ENCODE data around the gene PAMR1.

The PAMR1 gene

DNA sequence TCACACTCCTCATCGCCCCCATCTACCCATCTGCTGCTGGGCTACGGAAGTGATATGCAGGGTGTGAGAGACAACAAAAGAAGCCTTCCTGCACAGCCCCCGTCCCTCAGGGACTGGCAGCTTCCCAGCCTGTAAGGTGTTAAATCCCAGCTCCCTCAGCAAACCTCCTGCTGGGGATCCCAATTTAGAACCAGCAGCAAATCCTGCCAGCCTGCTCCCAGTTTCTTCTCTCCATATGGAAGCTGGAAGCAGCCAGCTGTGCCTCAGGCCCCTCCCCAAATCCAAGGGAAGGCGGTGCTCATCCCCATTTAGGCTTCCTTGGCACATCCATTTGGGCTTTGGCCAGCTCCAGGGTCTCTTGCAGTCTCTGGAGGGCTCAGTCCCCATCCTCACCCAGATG lies 47.5 kb downstream of the PAMR1 start:
- Histone ChIP-seq H3K27me3 (ENCODE audit: control insufficient read depth in 3 of 3, insufficient read depth in 3 of 3, low read depth in 1 of 3, low read length in 3 of 3) (peaks cover 0 to 11% (median 0%) of the 10 kb centered on the region in 3 experiments), H2BK120ac (ENCODE audit: low read depth, low read length) (no peak overlapping the region), H3K14ac (ENCODE audit: low read length) (no peak overlapping the region), H3K18ac (ENCODE audit: low read length) (no peak overlapping the region), H3K4me3 (ENCODE audit: low read length in 2 of 2) (no peak overlapping the region), H2BK5ac (ENCODE audit: low read length) (no peak overlapping the region), H3K23ac (ENCODE audit: low read depth, low read length, poor library complexity) (no peak overlapping the region), H3K27ac (replicated peaks; ENCODE audit: low read length) (no peak overlapping the region), H3K9ac (ENCODE audit: low read depth, low read length, poor library complexity) (no peak overlapping the region), H2BK15ac (ENCODE audit: low read length) (no peak overlapping the region), H4K91ac (ENCODE audit: low read depth, low read length, poor library complexity) (no peak overlapping the region), H3K4me1 (ENCODE audit: control insufficient read depth in 2 of 2, insufficient read depth in 1 of 2, low read depth in 1 of 2, low read length in 2 of 2) (peaks cover 0 to 10% of the 10 kb centered on the region in 2 donors), H3K79me1 (ENCODE audit: low read depth, low read length) (no peaks in the 10 kb centered on the region), H2AK5ac (ENCODE audit: low read depth, low read length) (no peak overlapping the region), H4K8ac (ENCODE audit: low read depth, low read length) (no peak overlapping the region), H3K4ac (ENCODE audit: low read length) (no peak overlapping the region), H3K9me3 (replicated peaks in 1 of 2; ENCODE audit: control insufficient read depth in 2 of 2, insufficient read depth in 1 of 2, low read depth in 1 of 2, low read length in 2 of 2) (peaks cover under 1 to 2% of the 10 kb centered on the region in 2 donors), H3K36me3 (replicated peaks in 1 of 2; ENCODE audit: control insufficient read depth in 2 of 2, insufficient read depth in 2 of 2, low read length in 2 of 2) (peaks cover 0 to 3% of the 10 kb centered on the region in 2 donors), H2BK12ac (ENCODE audit: low read length) (no peak overlapping the region), H3K4me2 (ENCODE audit: insufficient read depth, low read length, poor library complexity, severe bottlenecking) (no peak overlapping the region), H2AFZ (ENCODE audit: low read length) (peak overlapping the region; percentile 31)
- no peak for DNase-seq (ENCODE audit: low spot score)
- no CpG with 5 or more reads among the region's 4 CpGs for WGBS, 2 donors (ENCODE audit: extremely low coverage in 2 of 2, insufficient read length in 2 of 2, insufficient replicate concordance in 1 of 2)

DNA sequence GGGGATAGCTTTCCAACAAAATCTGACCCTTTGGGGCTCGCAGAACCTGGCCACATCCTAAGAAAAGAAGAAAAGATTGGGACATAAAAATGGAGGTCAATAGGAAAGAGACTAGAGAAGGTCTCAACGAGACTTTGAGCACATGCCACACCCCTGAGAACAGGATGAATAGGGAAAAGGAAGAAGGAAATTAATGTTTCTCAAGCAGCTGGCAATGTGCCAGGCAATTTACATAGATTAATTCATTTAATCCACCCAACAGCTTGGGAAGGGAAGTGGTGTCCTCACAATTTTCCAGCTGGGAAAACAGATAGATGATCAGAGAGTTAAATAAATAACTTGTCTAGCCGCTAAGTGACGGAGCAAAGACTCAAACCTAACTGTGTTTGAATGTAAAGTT lies 50.7 kb downstream of the PAMR1 start:
- Histone ChIP-seq H2AFZ (ENCODE audit: low read length) (no peak overlapping the region), H4K8ac (ENCODE audit: low read depth, low read length) (no peak overlapping the region), H3K18ac (ENCODE audit: low read length) (no peak overlapping the region), H3K27me3 (ENCODE audit: control insufficient read depth in 3 of 3, insufficient read depth in 3 of 3, low read depth in 1 of 3, low read length in 3 of 3) (peaks cover 0 to 26% (median 0%) of the 10 kb centered on the region in 3 experiments), H2BK5ac (ENCODE audit: low read length) (no peak overlapping the region), H3K4me2 (ENCODE audit: insufficient read depth, low read length, poor library complexity, severe bottlenecking) (no peak overlapping the region), H3K4me3 (ENCODE audit: low read length in 2 of 2) (no peak overlapping the region), H2AK5ac (ENCODE audit: low read depth, low read length) (no peak overlapping the region), H4K91ac (ENCODE audit: low read depth, low read length, poor library complexity) (no peak overlapping the region), H3K4me1 (ENCODE audit: control insufficient read depth in 2 of 2, insufficient read depth in 1 of 2, low read depth in 1 of 2, low read length in 2 of 2) (peaks cover 0 to 10% of the 10 kb centered on the region in 2 donors), H3K9me3 (replicated peaks in 1 of 2; ENCODE audit: control insufficient read depth in 2 of 2, insufficient read depth in 1 of 2, low read depth in 1 of 2, low read length in 2 of 2) (no peaks in the 10 kb centered on the region), H2BK12ac (ENCODE audit: low read length) (no peak overlapping the region), H2BK15ac (ENCODE audit: low read length) (no peak overlapping the region), H3K36me3 (replicated peaks in 1 of 2; ENCODE audit: control insufficient read depth in 2 of 2, insufficient read depth in 2 of 2, low read length in 2 of 2) (peaks cover 0 to 14% of the 10 kb centered on the region in 2 donors), H3K79me1 (ENCODE audit: low read depth, low read length) (no peaks in the 10 kb centered on the region), H3K4ac (ENCODE audit: low read length) (no peak overlapping the region), H3K9ac (ENCODE audit: low read depth, low read length, poor library complexity) (no peak overlapping the region), H3K23ac (ENCODE audit: low read depth, low read length, poor library complexity) (no peak overlapping the region), H2BK120ac (ENCODE audit: low read depth, low read length) (no peak overlapping the region), H3K27ac (replicated peaks; ENCODE audit: low read length) (no peak overlapping the region), H3K14ac (ENCODE audit: low read length) (no peak overlapping the region)
- no CpG with 5 or more reads among the region's 4 CpGs for WGBS, 2 donors (ENCODE audit: extremely low coverage in 2 of 2, insufficient read length in 2 of 2, insufficient replicate concordance in 1 of 2)
- DNase-seq (ENCODE audit: low spot score) = no peak

DNA sequence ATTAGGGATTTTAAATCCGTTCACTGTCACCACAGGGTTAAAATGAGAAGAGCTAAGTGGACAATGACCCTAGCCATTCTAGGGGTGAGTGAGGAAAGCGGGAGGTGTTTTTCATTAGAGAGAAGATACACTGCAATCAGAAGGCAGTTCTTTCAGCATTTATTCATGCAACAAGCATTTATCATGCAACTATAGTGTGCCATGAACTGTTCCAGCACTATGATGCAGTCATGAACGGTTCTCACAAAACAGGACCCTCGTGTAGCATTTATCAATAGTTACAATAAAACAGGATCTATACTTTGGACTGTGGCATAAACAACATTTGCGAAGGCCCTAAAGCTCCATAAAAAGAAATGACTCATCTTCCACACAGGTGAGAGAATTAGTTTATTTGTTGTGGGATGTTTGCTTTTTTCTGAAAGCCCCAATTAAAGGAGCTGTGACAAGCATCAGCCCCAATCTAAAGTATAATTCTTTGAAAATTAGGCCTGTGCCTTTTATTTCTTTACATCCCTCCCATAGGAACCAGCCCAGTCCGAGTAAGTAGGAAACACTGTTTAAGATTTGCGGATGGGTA lies 51.5 kb downstream of the PAMR1 start:
- H3K36me3 ChIP-seq (replicated peaks in 1 of 2; ENCODE audit: control insufficient read depth in 2 of 2, insufficient read depth in 2 of 2, low read length in 2 of 2) = peaks cover 0 to 19% of the 10 kb centered on the region in 2 donors
- H3K9me3 ChIP-seq (replicated peaks in 1 of 2; ENCODE audit: control insufficient read depth in 2 of 2, insufficient read depth in 1 of 2, low read depth in 1 of 2, low read length in 2 of 2) = no peaks in the 10 kb centered on the region

DNA sequence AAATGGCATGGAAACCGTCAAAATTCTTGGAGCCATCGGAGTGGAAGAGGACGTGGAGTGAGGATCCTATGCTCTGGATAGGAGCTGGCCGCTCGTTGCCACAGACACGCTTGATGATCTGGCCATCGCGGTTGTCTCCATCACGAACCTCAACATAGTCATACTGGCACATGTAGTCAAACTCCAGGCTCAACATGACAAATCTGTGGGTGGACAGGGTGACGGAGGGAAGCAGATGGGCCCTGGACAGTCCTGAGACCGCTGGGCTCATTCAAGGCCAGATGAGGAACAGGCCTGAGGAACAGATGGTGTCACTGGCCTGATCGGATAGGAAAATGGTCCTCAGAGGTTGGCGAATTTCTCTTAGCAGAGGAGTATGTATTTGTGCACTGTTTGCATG lies 54.8 kb downstream of the PAMR1 start:
- no peak overlapping the region for H3K4me3 ChIP-seq (ENCODE audit: low read length in 2 of 2)
- H3K27ac ChIP-seq (replicated peaks; ENCODE audit: low read length) = no peak overlapping the region
- no CpG with 5 or more reads among the region's 13 CpGs for WGBS, 2 donors (ENCODE audit: extremely low coverage in 2 of 2, insufficient read length in 2 of 2, insufficient replicate concordance in 1 of 2)
- no peak overlapping the region for H3K9ac ChIP-seq (ENCODE audit: low read depth, low read length, poor library complexity)
- H3K27me3 ChIP-seq (ENCODE audit: control insufficient read depth in 3 of 3, insufficient read depth in 3 of 3, low read depth in 1 of 3, low read length in 3 of 3) = peaks cover 0 to 35% (median 0%) of the 10 kb centered on the region in 3 experiments
- no peaks in the 10 kb centered on the region for H3K79me1 ChIP-seq (ENCODE audit: low read depth, low read length)
- H2BK12ac ChIP-seq (ENCODE audit: low read length) = no peak overlapping the region
- DNase-seq (ENCODE audit: low spot score) = no peak
- peaks cover 0 to 25% of the 10 kb centered on the region in 2 donors for H3K36me3 ChIP-seq (replicated peaks in 1 of 2; ENCODE audit: control insufficient read depth in 2 of 2, insufficient read depth in 2 of 2, low read length in 2 of 2)
- H2BK5ac ChIP-seq (ENCODE audit: low read length) = no peak overlapping the region
- no peak overlapping the region for H3K18ac ChIP-seq (ENCODE audit: low read length)
- no peak overlapping the region for H3K4me2 ChIP-seq (ENCODE audit: insufficient read depth, low read length, poor library complexity, severe bottlenecking)
- no peaks in the 10 kb centered on the region for H3K4me1 ChIP-seq (ENCODE audit: control insufficient read depth in 2 of 2, insufficient read depth in 1 of 2, low read depth in 1 of 2, low read length in 2 of 2)
- no peak overlapping the region for H3K14ac ChIP-seq (ENCODE audit: low read length)
- H3K23ac ChIP-seq (ENCODE audit: low read depth, low read length, poor library complexity) = no peak overlapping the region
- H2AK5ac ChIP-seq (ENCODE audit: low read depth, low read length) = no peak overlapping the region
- H3K9me3 ChIP-seq (replicated peaks in 1 of 2; ENCODE audit: control insufficient read depth in 2 of 2, insufficient read depth in 1 of 2, low read depth in 1 of 2, low read length in 2 of 2) = no peaks in the 10 kb centered on the region
- no peak overlapping the region for H2AFZ ChIP-seq (ENCODE audit: low read length)
- no peak overlapping the region for H2BK120ac ChIP-seq (ENCODE audit: low read depth, low read length)
- H2BK15ac ChIP-seq (ENCODE audit: low read length) = no peak overlapping the region
- H4K91ac ChIP-seq (ENCODE audit: low read depth, low read length, poor library complexity) = no peak overlapping the region
- H3K4ac ChIP-seq (ENCODE audit: low read length) = no peak overlapping the region
- no peak overlapping the region for H4K8ac ChIP-seq (ENCODE audit: low read depth, low read length)

More for the DNA sequence above, 51.5 kb downstream of the PAMR1 start:
- H2AK5ac ChIP-seq (ENCODE audit: low read depth, low read length) = no peak overlapping the region
- no peak overlapping the region for H2BK15ac ChIP-seq (ENCODE audit: low read length)
- H3K23ac ChIP-seq (ENCODE audit: low read depth, low read length, poor library complexity) = no peak overlapping the region
- H4K91ac ChIP-seq (ENCODE audit: low read depth, low read length, poor library complexity) = no peak overlapping the region
- H3K9ac ChIP-seq (ENCODE audit: low read depth, low read length, poor library complexity) = no peak overlapping the region
- H3K18ac ChIP-seq (ENCODE audit: low read length) = no peak overlapping the region
- WGBS, 2 donors (ENCODE audit: extremely low coverage in 2 of 2, insufficient read length in 2 of 2, insufficient replicate concordance in 1 of 2) = no CpG with 5 or more reads among the region's 7 CpGs
- H3K4me1 ChIP-seq (ENCODE audit: control insufficient read depth in 2 of 2, insufficient read depth in 1 of 2, low read depth in 1 of 2, low read length in 2 of 2) = peaks cover 0 to 10% of the 10 kb centered on the region in 2 donors
- H3K27ac ChIP-seq (replicated peaks; ENCODE audit: low read length) = no peak overlapping the region
- H3K27me3 ChIP-seq (ENCODE audit: control insufficient read depth in 3 of 3, insufficient read depth in 3 of 3, low read depth in 1 of 3, low read length in 3 of 3) = peaks cover 0 to 34% (median 0%) of the 10 kb centered on the region in 3 experiments
- no peak overlapping the region for H3K4ac ChIP-seq (ENCODE audit: low read length)
- no peak overlapping the region for H2BK5ac ChIP-seq (ENCODE audit: low read length)
- H3K4me2 ChIP-seq (ENCODE audit: insufficient read depth, low read length, poor library complexity, severe bottlenecking) = no peak overlapping the region
- H3K79me1 ChIP-seq (ENCODE audit: low read depth, low read length) = no peaks in the 10 kb centered on the region
- H3K14ac ChIP-seq (ENCODE audit: low read length) = no peak overlapping the region
- DNase-seq (ENCODE audit: low spot score) = no peak
- H3K4me3 ChIP-seq (ENCODE audit: low read length in 2 of 2) = no peak overlapping the region
- no peak overlapping the region for H2BK120ac ChIP-seq (ENCODE audit: low read depth, low read length)
- H2BK12ac ChIP-seq (ENCODE audit: low read length) = no peak overlapping the region
- no peak overlapping the region for H4K8ac ChIP-seq (ENCODE audit: low read depth, low read length)
- no peak overlapping the region for H2AFZ ChIP-seq (ENCODE audit: low read length)

All from neuronal stem cell (in vitro differentiated cells).